ENCODE results near the gene CACNA1B.
"Not testable (repeated sequence)": the region's sequence is repeated elsewhere in the genome, so short reads cannot be mapped to it uniquely, and the experiment has no call there.

The CACNA1B gene

DNA sequence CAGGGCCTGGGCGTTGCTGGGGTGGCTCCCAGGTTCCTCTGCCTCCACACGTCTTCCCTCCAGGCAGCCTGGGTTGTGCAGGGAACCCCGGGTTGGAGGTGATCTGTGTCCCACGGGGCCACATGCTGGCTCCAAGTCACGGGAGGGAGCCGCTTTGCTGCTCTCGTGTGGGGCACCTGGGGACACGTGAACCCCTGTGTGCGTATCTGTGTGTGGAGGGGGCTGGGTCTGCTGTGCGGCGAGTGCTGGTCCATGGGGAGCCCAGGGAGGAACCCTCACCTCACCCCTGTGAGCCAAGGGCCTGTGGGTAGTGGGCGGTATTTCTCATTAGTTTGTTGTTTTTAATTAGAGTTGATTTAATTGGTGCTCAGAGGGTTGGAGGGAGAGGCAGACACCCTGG is 7.5 kb downstream of the CACNA1B start:
- DNase-seq (ENCODE audit: low read depth in 2 of 2) = not testable (repeated sequence)

DNA sequence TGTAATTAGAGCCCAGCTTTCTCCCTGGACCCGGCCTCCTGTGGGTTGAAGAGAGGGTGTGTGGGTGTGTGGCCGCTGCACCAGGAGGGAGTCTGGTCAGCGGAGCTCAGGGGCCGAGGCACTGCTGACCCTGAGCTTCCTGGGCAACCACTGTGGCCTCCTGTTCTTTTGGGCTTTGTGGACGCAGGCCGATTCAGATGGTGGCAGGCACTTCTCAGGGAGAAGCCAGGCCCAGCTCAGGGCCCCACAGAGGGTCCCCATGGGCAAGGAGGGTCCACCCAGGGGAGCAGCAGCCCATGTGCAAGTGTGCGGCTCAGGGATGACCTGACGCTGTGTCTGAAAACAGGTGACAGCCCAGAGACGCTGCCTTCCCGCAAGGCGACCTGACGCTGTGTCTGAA is 11.0 kb downstream of the CACNA1B start:
- DNase-seq (ENCODE audit: low read depth in 2 of 2) = not testable (repeated sequence)

DNA sequence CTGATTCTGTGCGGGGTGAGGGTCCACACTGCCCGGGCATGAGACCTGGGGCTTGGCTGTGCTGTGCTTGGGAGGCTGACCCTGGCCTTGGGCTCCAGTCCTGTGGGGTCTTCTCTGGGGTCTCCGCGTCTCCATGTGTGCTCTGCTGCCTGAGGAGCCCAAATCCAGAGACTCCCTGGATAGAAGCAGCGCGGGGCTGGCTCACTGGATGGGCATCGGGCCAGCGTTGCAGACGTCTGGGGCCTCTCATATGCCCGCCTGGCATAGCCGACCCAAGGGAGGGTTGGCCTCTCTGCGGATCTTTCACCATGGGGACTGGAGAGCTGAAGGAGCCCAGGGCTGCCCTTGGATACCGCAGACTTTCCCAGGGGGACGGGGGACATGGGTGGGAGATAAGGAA is 12.4 kb downstream of the CACNA1B start:
- not testable (repeated sequence) for DNase-seq (ENCODE audit: low read depth in 2 of 2)

DNA sequence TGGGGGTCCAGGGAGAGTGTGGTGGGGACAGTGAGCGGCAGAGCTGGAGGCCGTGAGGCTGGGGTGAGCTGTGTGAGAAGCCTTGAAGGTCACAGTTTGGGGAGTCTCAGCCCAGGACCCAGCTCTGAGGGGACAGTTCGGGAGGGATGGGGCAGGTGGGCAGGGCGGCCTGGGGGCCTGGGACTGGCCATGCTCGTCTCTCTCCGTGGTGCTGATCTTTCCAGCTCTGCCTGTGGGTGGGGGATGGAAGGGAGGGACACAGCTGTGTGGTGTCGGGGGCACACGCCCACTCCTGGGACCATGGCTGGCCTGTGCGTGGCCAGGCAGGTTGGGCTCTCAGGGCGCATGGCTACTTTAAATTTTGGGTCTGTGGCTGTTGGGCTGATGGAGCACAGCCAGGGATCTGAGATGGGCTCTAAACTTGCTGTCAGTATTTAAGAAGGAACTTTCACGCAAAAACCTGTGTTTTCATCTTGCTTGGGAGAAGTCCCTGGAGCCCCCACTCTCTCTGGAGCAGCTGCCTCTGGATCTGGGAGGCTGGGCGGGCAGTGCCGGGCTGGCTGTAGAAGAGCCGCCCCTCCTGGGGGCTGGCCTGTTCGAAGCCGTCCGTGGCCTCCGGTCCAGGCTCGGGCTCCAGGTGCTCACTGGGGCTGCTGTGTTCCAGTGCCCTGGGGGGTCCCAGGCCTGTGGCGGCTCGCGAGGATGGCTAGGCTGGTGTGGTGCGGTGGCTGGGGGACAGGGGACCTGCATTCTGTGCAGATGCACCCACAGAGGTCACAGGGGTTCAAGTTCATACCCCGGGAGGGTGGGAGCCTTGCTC is 13.4 kb downstream of the CACNA1B start:
- DNase-seq (ENCODE audit: low read depth in 2 of 2) = not testable (repeated sequence)

DNA sequence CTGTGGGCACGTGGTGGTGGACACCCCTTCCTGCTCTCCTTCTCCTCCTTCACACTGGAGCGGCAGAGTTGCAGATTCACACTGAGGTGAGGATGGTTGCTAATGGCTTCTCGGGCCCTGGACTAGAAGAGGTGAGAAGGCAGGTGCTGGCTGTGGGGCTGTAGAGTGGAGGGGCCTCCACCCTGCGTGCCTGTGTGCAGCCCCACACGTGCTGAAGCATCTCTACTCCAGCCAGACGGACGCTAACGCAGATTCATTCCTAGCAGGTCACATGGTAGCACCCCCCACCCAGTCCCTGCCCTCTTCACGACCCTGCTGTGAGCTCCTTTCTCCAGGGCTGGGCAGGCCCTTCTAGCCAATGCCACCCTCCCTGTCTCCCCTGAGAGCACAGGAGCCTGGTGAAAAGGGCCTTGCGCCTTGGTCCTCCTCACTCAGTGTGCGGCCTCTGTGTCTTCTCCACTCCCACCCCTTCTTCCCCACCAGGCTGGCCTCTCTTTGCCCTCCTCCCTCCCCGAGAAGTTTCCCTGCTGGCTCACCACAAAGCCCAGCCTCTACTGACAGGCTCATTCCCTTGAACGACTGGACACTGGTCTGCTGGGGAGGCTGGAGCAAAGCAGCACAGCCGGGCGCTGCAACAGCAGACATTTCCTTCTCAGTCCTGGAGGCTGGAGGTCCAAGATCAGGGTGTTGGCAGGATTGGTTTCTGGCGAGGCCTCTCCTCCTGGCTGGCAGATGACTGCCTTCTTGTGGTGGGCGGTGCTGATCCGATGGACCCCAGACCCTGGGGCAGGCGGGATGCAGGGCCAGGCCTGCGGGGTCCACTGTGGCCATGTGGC is 14.2 kb downstream of the CACNA1B start:
- DNase-seq (ENCODE audit: low read depth in 2 of 2) = no peak

DNA sequence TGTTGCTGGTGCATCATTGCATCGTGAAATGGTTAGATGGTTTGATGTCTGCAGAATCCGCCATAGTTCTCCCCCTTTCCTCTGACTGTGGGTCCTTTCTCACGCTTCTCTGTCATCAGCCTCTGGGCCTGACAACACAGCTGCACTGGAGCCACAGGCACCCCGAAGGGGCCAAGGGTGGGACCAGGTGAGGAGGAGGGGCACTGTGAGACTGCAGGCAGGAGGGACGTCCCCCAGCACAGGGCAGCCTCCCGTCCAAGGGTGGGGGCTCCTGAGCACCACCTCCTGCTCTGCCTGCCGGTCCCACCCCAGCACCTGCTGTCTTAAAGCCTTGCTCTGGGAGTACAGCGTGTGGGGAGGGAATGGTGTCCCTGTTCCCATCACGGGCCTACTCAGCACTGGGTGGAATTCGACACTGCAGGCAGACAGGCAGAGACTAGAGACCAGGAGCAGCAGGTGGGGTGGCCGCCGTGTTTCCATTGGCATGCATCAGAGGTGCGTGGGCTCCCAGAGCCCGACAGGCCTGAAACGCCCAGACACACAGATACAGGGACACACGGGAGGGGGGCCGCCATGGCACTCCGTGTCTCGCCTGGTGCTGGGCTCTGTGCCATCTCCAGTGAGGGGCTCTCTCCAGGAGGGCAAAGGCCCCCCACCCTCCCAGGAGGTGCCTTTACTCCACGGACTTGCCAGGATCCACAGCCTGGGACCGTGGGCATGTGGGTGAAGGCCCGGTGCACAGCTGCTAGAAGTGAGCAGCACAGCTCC is 15.0 kb downstream of the CACNA1B start:
- no peak for DNase-seq (ENCODE audit: low read depth in 2 of 2)

DNA sequence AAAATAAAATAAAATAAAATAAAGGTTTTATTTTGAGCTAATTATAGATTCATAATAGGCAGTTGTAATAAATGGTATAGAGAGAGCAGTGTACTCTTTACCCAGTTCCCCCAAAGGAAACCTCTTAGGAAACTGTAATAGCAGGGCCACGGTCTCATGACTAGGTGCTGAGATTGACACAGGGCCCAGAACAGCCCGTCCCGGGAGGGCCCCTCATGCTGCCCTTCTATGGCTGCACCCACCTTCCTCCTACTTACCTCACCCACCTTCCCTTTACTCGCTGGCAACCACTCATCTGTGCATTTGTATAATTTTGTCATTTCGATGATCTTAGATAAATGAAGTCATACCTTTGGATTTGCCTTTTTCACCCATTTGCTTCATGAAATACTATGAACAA is 16.1 kb downstream of the CACNA1B start:
- no peak for DNase-seq (ENCODE audit: low read depth in 2 of 2)

DNA sequence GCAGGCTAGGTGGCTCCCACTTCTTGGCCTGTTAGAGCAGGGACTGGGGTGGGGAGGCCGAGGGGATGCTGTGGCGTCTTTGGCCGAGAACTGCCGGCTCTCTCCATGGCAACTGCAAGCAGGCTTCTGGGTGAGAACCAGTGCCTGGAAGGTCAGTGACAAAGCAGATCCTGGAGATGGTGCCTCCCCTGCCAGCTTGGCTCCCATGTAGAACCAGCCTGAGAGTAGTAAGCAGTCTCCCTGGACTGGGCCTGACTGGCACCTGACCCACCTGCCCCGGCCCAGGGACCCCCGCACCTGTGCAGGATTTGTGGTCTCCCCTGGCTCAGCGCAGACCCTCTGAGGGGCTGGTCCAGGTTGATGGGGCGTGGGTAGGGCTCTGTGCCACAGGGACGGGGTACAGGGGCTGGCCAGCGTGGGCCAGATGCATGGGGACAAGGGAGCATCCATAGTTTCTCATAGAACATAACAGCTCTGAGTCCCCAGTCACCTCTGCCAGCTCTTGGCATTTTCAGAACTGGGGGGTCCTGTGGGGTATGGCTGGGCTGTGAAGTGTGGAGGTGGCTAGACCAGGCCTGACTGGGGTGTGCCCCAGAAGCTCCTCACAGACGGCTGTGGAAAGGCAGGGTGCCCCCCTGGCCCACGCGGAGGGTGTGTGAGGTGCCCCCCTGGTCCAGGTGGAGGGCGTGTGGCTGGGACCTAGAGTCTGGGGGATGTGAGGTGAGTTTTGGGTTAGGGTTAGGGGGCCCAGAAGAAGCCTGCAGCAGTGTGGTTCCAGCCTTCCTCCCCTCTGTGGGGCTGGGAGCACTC is 22.2 kb downstream of the CACNA1B start:
- no peak for DNase-seq (ENCODE audit: low read depth in 2 of 2)

DNA sequence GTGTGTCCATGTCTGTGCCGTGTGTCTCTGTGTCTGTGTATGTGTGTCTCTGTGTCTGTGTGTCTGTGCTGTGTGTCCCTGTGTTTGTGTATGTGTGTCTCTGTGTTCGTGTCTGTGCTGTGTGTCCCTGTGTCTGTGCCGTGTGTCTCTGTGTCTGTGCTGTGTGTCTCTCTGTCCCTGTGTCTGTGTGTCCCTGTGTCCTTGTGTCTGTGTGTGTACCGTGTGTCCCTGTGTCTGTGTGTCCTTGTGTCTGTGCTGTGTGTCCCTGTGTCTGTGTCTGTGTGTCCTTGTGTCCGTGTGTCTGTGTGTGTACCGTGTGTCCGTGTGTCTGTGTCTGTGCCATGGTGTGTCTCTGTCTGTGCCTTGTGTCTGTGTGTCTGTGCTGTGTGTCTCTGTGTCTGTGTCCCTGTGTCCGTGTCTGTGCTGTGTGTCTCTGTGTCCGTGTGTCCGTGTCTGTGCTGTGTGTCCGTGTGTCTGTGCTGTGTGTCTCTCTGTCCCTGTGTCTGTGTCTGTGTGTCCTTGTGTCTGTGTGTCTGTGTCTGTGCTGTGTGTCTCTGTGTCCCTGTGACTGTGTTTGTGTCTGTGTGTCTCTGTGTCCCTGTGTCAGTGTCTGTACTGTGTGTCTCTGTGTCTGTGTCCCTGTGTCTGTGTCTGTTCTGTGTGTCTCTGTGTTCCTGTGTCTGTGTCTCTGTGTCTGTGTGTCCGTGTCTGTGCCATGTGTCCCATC is 23.2 kb downstream of the CACNA1B start:
- no peak for DNase-seq (ENCODE audit: low read depth in 2 of 2)

DNA sequence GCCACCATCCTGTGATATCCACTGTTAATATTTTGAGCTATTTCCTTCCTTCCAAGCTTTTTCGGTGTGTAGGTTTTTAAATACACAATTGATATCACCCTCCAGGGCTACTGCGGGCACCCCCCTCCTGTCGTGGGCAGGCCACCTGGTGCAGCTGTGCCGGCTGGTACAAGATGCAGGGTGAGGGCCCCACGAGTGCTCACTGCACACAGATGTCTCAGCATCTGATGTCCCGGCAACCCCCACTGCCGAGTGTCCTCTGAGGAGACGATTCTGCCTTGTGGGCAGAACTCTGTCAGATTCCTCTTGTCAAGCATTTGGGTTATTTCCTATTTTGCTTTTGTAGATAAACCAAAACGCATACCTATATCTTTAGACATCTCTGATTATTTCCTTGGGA is 25.1 kb downstream of the CACNA1B start:
- no peak for DNase-seq (ENCODE audit: low read depth in 2 of 2)

DNA sequence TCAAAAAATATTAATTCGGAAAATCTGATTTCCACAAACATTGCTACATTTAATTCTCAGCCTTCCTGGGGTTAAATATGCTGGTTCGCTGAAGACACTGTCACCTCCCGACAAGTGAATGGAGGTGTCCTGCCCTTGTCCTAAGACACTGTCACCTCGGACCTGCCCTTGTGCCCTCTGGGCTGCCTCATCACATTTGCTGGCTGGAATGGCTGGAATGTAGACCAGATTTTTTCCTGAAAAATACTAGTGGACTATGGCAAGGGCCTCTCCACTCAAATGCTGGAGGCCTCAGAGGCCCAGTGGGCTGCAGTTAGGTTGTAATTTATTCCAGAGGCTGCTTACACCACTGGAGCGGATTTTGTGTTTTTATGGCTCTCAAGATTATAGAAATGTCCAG is 28.2 kb downstream of the CACNA1B start:
- no peak for DNase-seq (ENCODE audit: low read depth in 2 of 2)

DNA sequence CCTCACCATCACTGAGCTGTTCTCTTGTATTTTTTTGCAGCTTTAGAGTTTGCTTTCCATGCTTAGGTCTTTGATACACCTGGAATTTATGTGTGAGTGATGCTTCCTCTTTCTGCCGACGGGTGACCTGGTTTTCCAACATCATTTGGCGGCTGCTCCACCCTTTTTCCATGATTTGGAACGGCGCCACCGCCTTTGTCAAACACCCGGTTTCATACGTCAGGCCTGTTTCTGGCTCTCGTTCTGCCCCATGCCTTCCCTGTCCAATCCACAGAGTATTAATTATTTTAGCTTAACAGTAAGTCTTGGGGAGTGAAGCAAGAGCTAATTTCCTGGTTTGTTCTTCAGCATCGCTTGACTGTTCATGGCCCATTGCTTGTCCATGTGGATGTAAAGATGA is 30.2 kb downstream of the CACNA1B start:
- DNase-seq (ENCODE audit: low read depth in 2 of 2) = no peak

DNA sequence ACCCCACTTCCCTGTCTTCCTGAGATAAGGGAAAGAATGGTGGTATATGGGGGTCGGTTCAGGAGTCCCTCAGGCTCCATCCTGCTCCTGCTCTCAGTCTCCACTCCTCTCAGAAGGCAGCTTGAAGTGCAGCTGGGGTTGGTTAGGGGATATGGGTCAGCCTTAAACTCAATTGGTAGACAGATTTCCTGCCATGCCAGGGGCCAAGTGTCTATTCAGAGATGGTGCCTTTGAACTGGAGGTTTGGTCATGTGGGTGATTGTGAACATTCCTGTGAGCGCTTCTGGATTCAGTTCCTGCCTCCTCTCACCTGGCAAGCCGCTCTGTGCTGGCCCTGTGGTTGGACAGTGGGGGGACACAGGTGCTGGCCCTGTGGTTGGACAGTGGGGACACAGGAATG is 35.1 kb downstream of the CACNA1B start:
- no peak for DNase-seq (ENCODE audit: low read depth in 2 of 2)

DNA sequence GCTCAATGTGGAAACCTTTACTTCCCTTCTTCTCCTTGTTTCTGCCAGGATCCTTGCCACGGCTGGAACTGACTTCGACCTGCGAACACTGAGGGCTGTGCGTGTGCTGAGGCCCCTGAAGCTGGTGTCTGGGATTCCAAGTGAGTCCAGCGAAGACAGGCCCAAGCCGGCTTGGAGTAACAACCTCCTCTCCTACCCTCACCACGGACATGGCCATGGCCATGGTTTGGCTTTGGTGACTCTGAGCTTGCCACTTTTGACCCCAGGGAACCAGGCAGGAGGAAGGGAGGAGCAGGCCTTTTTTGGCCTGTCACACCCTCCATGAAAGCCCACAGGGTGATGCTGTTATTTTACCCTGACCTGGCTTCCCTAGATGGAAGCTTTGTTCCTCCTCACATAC is 35.5 kb downstream of the CACNA1B start:
- no peak for DNase-seq (ENCODE audit: low read depth in 2 of 2)

DNA sequence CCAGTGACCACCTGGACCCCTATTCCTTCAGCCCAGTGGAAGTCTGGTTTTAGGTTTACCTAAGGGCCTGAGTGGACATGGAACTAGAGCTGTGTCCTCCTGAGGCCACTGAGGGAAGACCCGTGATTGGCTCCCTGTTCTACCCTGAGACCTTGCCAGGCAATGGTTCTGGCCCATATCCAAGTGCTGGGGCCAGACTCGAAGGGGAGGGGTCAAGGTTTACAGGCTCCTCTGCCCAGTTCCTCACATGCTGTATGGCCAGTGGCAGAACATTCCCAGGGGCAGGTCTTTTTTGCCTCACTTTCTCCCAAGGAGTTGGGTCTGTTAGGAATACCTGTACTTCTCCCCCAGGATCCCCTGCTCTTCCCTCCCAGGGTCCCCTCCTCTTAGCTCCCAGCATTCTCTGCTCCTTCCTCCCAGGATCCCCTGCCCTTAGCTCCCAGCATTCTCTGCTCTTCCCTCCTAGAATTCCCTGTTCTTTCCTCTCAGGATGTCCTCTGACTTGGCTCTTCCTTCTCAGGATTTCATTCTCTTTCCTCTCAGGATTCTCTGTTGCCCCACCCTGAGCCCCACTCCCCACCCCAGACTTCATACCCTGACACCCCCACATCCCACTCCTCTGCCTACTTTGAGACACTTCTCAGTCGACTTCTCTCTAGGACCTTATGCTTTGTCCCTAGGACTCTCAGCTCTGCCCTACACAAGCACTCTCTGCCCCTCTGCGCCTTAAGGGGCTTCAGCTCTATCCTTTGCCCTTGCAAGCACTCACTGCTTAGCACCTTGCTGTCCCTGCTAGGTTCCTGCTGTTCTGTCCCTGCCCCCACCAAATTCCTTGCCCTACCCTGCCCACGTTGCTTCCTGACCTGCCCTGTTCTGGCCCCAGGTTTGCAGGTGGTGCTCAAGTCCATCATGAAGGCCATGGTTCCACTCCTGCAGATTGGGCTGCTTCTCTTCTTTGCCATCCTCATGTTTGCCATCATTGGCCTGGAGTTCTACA is 36.5 kb downstream of the CACNA1B start:
- no peak for DNase-seq (ENCODE audit: low read depth in 2 of 2)

DNA sequence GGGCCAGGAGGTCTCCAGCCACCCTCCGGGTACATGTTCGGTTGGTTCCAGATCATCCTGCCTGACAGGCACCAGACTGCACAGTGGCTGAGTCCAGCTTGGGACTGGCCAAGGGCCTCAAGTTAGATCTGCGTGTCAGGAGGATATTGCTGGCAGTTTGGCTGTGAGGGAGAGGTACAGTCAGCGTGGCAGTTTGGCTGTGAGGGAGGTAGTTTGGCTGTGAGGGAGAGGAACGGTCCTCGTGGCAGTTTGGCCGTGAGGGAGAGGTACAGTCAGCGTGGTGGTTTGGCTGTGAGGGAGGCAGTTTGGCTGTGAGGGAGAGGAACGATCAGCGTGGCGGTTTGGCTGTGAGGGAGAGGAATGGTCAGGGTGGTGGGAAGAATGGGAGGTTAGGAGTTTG is 39.0 kb downstream of the CACNA1B start:
- DNase-seq (ENCODE audit: low read depth in 2 of 2) = no peak

DNA sequence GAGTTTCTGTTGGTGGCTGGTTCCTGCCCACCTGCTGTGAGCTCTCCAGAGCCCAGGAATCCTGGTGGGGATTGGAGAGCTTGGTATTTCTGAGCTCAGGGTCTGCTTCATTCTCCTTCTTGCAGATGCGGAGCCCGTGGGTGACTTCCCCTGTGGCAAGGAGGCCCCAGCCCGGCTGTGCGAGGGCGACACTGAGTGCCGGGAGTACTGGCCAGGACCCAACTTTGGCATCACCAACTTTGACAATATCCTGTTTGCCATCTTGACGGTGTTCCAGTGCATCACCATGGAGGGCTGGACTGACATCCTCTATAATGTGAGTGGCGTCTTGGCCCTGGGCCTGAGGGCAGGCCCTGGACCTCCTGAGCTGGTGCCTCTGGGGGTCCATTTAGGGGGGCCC is 39.5 kb downstream of the CACNA1B start:
- no peak for DNase-seq (ENCODE audit: low read depth in 2 of 2)

DNA sequence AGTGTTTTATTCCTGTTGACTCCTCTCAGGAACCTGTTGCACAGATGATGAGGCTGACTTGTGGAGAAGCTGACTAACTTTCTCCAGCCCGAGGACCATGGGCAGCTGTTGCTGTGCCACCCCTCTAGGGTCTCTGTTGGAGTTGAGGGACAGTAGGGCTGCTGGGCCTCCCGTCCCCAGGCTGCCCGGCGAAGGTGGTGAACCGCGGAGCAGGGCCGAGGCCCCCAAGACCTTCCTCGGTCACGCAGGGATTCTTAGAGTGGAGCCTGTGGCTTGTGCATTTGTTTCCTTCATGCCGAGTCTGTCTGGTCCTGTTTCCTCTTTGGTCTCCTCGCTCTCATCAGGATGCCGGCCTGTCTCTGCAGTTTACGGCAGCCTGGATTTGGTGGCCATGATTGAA is 40.2 kb downstream of the CACNA1B start:
- DNase-seq (ENCODE audit: low read depth in 2 of 2) = no peak

DNA sequence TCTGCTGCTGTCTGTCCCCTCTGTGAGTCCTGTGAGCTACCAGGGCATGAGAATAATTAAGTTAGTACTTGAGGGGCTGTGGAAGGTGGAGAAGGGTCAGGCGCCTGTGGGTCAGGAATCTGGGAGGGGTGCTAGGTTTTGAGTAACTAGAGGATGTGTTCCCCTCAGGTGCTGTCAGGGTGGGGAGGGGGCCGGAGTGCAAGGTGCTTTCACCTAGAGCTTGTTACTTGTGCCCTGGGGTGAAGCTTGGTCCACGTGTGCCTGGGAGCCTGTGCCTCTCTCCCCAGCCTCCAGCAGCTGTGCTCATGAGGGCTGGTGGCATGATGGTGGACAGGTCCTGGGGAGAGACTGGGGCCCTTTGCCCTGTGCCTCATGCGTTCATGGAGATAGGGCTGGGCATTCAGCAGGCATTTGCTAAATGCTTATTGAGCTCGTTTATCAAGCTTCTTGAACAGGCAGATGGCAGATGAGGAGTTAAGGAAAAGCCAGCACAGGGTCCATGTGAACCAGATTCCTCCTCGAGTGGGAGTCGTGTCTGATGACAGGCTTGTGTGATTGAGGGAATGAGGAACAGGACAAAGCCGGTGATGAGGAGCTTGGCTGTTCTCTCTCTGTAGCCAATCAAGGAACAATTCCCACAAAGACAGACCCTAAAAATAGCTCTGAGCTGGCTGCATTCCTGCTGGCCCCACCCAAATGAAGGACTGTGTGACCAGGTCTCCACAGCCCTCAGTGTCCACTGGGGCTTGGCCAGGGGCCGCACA is 40.9 kb downstream of the CACNA1B start:
- DNase-seq (ENCODE audit: low read depth in 2 of 2) = no peak
